GM19193 (cell line): ENCODE measurements around the gene EDA.

Experiments
- POLR2A ChIP-seq: IDR thresholded peaks from 4 replicates; pipeline ENCODE4 v1.6.1; 2011; ENCODE audit not compliant: insufficient read depth, insufficient read length; ENCODE audit errors: extremely low read depth

The EDA gene

GRCh38 chrX:70088751-70089150, 472.8 kb downstream of the EDA start:
- TF ChIP-seq POLR2A = no peak
